DND-41 (cell line): ENCODE results near the gene ABTB1.

Source experiments
- ATAC-seq: fragments of 200-7000 bp; cut with Tn5 transposase; 3 replicates; pipeline ENCODE4 v1.9.1; 2021; ENCODE audit warnings: low read depth; ENCODE audit not compliant: insufficient read depth
- DNase-seq: peaks from one replicate; pipeline ENCODE4 v3.0.0-alpha.2; 2020
- H2AFZ ChIP-seq: 2 replicates; pipeline ENCODE4 v1.6.0; 2012; ENCODE audit warnings: low read depth, low read length
- H3K27ac ChIP-seq: 2 replicates; pipeline ENCODE4 v1.5.1; 2012; ENCODE audit warnings: low read length, inconsistent platforms
- H3K27me3 ChIP-seq: fragments of 200-600 bp; sonication (generic); 2 replicates; pipeline ENCODE4 v1.6.0; 2012; ENCODE audit warnings: low read length, mild to moderate bottlenecking, inconsistent platforms; ENCODE audit not compliant: insufficient read depth, poor library complexity
- H3K36me3 ChIP-seq: 2 replicates; pipeline ENCODE4 v1.5.1; 2012; ENCODE audit warnings: low read length, inconsistent platforms; ENCODE audit not compliant: insufficient read depth
- H3K4me1 ChIP-seq: 2 replicates; pipeline ENCODE4 v1.5.1; 2012; ENCODE audit warnings: mild to moderate bottlenecking, low read length; ENCODE audit not compliant: insufficient read depth
- H3K4me2 ChIP-seq: 2 replicates; pipeline ENCODE4 v1.6.0; 2012; ENCODE audit warnings: mild to moderate bottlenecking, moderate library complexity, low read length, inconsistent platforms; ENCODE audit not compliant: insufficient read depth
- H3K4me3 ChIP-seq, 2 experiments: fragments of 200-600 bp in 1 of 2; shearing (Covaris generic) in 1 of 2; 2 replicates each; pipeline ENCODE4 v1.5.1; 2012 to 2016; ENCODE audit warnings: inconsistent platforms in 2 of 2, low read length in 2 of 2, mild to moderate bottlenecking in 2 of 2, low read depth in 1 of 2, moderate library complexity in 1 of 2
- H3K79me2 ChIP-seq: 2 replicates; pipeline ENCODE4 v1.6.0; 2012; ENCODE audit warnings: low read length, inconsistent platforms; ENCODE audit not compliant: insufficient read depth
- H3K9ac ChIP-seq: 2 replicates; pipeline ENCODE4 v1.6.0; 2012; ENCODE audit warnings: low read depth, mild to moderate bottlenecking, inconsistent platforms, low read length, moderate library complexity
- H3K9me3 ChIP-seq: 2 replicates; pipeline ENCODE4 v1.5.1; 2012; ENCODE audit warnings: low read length, moderate library complexity, mild to moderate bottlenecking, inconsistent platforms; ENCODE audit not compliant: insufficient read depth, severe bottlenecking
- H4K20me1 ChIP-seq: 2 replicates; pipeline ENCODE4 v1.6.0; 2012; ENCODE audit warnings: low read length; ENCODE audit not compliant: insufficient read depth
- CTCF ChIP-seq: IDR thresholded peaks from 2 replicates; pipeline ENCODE4 v1.5.1; 2012; ENCODE audit warnings: borderline replicate concordance, low read length, moderate library complexity, mild to moderate bottlenecking; ENCODE audit not compliant: poor library complexity, severe bottlenecking; ENCODE audit errors: extremely low read depth
- EZH2 ChIP-seq: IDR thresholded peaks from 3 replicates; pipeline ENCODE4 v1.6.1; 2012; ENCODE audit warnings: borderline replicate concordance, low read depth, mild to moderate bottlenecking, moderate library complexity, low read length, inconsistent platforms; ENCODE audit not compliant: severe bottlenecking

ABTB1 gene

GRCh38 chr3:127637546-127637945 lies 35.2 kb upstream of the ABTB1 start:
- Histone ChIP-seq H3K4me3 (no peak overlapping the region), H3K4me2 (no peak overlapping the region), H3K27ac (no peak overlapping the region), H3K36me3 (no peaks in the 10 kb centered on the region), H3K9ac (no peak overlapping the region), H3K4me1 (peaks cover 11% of the 10 kb centered on the region), H3K79me2 (no peaks in the 10 kb centered on the region), H3K9me3 (no peaks in the 10 kb centered on the region), H3K27me3 (no peaks in the 10 kb centered on the region), H4K20me1 (no peaks in the 10 kb centered on the region), H2AFZ (peak overlapping the region; percentile 55; the same call in 1 of the 2 replicates)
- ATAC-seq (peak; percentile 98), DNase-seq (peak; percentile 71)
- TF ChIP-seq CTCF (peak; percentile 31), EZH2 (no peak)

GRCh38 chr3:127637971-127638370 lies 34.8 kb upstream of the ABTB1 start:
- Histone ChIP-seq H3K9me3 (no peaks in the 10 kb centered on the region), H3K79me2 (no peaks in the 10 kb centered on the region), H3K4me3 (no peak overlapping the region), H3K4me2 (no peak overlapping the region), H3K4me1 (peaks cover 11% of the 10 kb centered on the region), H3K27ac (no peak overlapping the region), H4K20me1 (no peaks in the 10 kb centered on the region), H3K9ac (no peak overlapping the region), H2AFZ (no peak overlapping the region), H3K27me3 (no peaks in the 10 kb centered on the region), H3K36me3 (no peaks in the 10 kb centered on the region)
- no peak for ATAC-seq
- DNase-seq = no peak
- TF ChIP-seq CTCF (no peak), EZH2 (no peak)

GRCh38 chr3:127639173-127640041 lies 33.3 kb upstream of the ABTB1 start:
- no peaks in the 10 kb centered on the region for H3K79me2 ChIP-seq
- no peaks in the 10 kb centered on the region for H3K9me3 ChIP-seq
- H3K27me3 ChIP-seq = no peaks in the 10 kb centered on the region
- H3K27ac ChIP-seq = no peak overlapping the region
- no peak overlapping the region for H3K9ac ChIP-seq
- no peak for DNase-seq
- H2AFZ ChIP-seq = no peak overlapping the region
- no peak for TF ChIP-seq CTCF
- no peak for TF ChIP-seq EZH2
- H3K4me3 ChIP-seq = no peak overlapping the region
- no peak overlapping the region for H3K4me2 ChIP-seq
- H3K4me1 ChIP-seq = peaks cover 11% of the 10 kb centered on the region
- no peaks in the 10 kb centered on the region for H3K36me3 ChIP-seq
- no peak for ATAC-seq
- H4K20me1 ChIP-seq = no peaks in the 10 kb centered on the region
